IPS DF 4.7 (cell line): ENCODE results near the gene CIZ1.

ENCODE experiments used
- DNase-seq: peaks from one replicate; pipeline ENCODE4 v3.0.0-alpha.2; 2013; ENCODE audit warnings: low spot score; ENCODE audit errors: extremely low read depth

The CIZ1 gene

GRCh38 chr9:128214571-128215490 lies 23.5 kb upstream of the CIZ1 start:
- no peak for DNase-seq

- no peak for DNase-seq
Measured at GRCh38 chr9:128213746-128214497, 22.6 kb upstream of the CIZ1 start.

GRCh38 chr9:128211981-128212281 lies 20.6 kb upstream of the CIZ1 start:
- DNase-seq: no peak

GRCh38 chr9:128211186-128211980 lies 20.0 kb upstream of the CIZ1 start:
- DNase-seq: no peak

- DNase-seq: no peak
Measured at GRCh38 chr9:128208946-128209669, 17.7 kb upstream of the CIZ1 start.

GRCh38 chr9:128208386-128208785 lies 17.0 kb upstream of the CIZ1 start:
- DNase-seq: no peak

- no peak for DNase-seq
Measured at GRCh38 chr9:128206916-128207910, 15.8 kb upstream of the CIZ1 start.

- DNase-seq: no peak
Measured at GRCh38 chr9:128206484-128206883, 15.1 kb upstream of the CIZ1 start.

GRCh38 chr9:128205296-128205944 lies 14.0 kb upstream of the CIZ1 start:
- no peak for DNase-seq

- no peak for DNase-seq
Measured at GRCh38 chr9:128204858-128205257, 13.5 kb upstream of the CIZ1 start.

- no peak for DNase-seq
Measured at GRCh38 chr9:128203707-128204551, 12.6 kb upstream of the CIZ1 start.

GRCh38 chr9:128203024-128203706 lies 11.8 kb upstream of the CIZ1 start, which contains the start of gene DNM1:
DNM1 (plus strand) TSS chr9:128203379; CDS start chr9:128203471, 92 bp downstream.
- DNase-seq: no peak

GRCh38 chr9:128202648-128203023 lies 11.3 kb upstream of the CIZ1 start:
- no peak for DNase-seq

- no peak for DNase-seq
Measured at GRCh38 chr9:128201441-128202369, 10.3 kb upstream of the CIZ1 start.

- DNase-seq: no peak
Measured at GRCh38 chr9:128193469-128194096, 2.2 kb upstream of the CIZ1 start.

GRCh38 chr9:128192601-128193371 lies 1.4 kb upstream of the CIZ1 start:
- no peak for DNase-seq
